ENCODE results near the gene MAD1L1. TPM values are rescaled to one million over a fixed set of nuclear protein-coding genes. Genes with fewer than 3 reads are reported as not detected.

MAD1L1 gene
- total RNA-seq, 2 donors from 2014 or later, result 59.1 to 61.4 TPM

DNA sequence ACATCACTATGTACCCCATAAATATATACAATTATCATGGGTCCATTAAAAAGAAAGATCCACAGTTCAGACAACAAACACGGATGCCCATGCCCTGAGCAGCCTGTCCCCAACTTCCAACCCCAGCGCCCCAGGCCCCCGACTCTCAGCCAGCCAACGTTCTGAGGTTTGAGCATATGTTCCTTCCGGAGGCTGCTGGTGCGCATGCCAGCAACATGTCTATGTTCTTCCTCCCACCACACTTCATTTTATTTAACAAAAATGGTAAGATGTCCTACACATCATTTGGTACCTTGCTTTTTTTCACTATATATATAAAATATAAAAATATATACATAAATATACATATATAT, 250.9 kb downstream of the MAD1L1 start:
- H3K4me3 Mint-ChIP-seq, result no peak overlapping the region
- H3K9me3 ChIP-seq (ENCODE audit: control insufficient read depth, low read length), result peaks cover 9% of the 10 kb centered on the region
- peaks cover 14% of the 10 kb centered on the region for H3K36me3 ChIP-seq (ENCODE audit: control insufficient read depth, insufficient read depth, low read length)
- no peaks in the 10 kb centered on the region for H3K4me1 Mint-ChIP-seq
- H3K4me1 ChIP-seq (ENCODE audit: control insufficient read depth, insufficient read depth, low read length), result no peaks in the 10 kb centered on the region
- DNase-seq, result no peak
- H3K9ac ChIP-seq (ENCODE audit: extremely low read depth, low read length, poor library complexity, severe bottlenecking), result no peak overlapping the region
- no peak overlapping the region for H3K4me3 ChIP-seq (ENCODE audit: low read length)
- H3K9me3 Mint-ChIP-seq, result peaks cover 16% of the 10 kb centered on the region
- peaks cover 28% of the 10 kb centered on the region for H3K36me3 Mint-ChIP-seq (ENCODE audit: low read depth)
- H3K27ac Mint-ChIP-seq, result no peak overlapping the region
- H3K27me3 Mint-ChIP-seq (ENCODE audit: insufficient read depth), result no peaks in the 10 kb centered on the region
- TF ChIP-seq, protein P1, sequence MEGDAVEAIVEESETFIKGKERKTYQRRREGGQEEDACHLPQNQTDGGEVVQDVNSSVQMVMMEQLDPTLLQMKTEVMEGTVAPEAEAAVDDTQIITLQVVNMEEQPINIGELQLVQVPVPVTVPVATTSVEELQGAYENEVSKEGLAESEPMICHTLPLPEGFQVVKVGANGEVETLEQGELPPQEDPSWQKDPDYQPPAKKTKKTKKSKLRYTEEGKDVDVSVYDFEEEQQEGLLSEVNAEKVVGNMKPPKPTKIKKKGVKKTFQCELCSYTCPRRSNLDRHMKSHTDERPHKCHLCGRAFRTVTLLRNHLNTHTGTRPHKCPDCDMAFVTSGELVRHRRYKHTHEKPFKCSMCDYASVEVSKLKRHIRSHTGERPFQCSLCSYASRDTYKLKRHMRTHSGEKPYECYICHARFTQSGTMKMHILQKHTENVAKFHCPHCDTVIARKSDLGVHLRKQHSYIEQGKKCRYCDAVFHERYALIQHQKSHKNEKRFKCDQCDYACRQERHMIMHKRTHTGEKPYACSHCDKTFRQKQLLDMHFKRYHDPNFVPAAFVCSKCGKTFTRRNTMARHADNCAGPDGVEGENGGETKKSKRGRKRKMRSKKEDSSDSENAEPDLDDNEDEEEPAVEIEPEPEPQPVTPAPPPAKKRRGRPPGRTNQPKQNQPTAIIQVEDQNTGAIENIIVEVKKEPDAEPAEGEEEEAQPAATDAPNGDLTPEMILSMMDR (conservative IDR thresholded peaks at IDR 0.05), result no peak
- no peaks in the 10 kb centered on the region for H3K27me3 ChIP-seq (ENCODE audit: control insufficient read depth, insufficient read depth, low read length, poor library complexity, severe bottlenecking)
- WGBS, 2 experiments (ENCODE audit: insufficient coverage in 1 of 2, insufficient read length in 1 of 2), result 91 to 92% methylated on average over 3 to 6 of the region's 6 CpGs
- no peak overlapping the region for H3K27ac ChIP-seq (ENCODE audit: low read depth, low read length)

DNA sequence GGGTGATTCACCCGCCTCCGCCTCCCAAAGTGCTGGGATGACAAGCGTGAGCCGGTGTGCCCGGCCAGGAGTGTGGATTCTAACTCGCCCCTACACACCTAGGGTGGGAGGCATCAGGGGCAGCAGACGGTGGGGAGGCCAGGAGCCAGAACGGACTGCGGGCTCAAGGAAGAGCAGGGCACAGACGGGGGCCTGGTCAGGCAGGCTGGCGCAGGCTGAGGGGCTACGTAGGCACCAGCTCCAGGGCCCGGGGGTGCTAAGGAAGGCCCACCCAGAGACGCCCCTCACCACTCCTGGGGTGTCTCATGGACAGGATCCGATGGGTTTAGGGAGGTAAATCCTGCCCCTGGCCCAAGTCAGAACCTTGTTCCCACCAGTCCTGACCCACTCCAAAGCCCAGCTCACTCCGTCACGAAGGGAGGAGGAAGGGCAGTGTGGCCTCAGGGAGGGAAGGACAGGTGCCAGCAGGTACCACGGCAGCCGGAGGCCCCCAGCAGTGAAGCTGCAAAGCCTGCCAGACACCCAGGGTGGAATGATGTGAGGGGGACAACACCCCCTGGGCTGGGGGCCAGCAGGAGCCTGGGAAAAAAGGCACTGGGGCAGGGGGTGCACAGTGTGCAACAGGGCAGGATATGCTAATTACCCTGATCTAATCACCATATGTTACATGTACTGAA, 251.4 kb downstream of the MAD1L1 start:
- H3K27ac ChIP-seq (ENCODE audit: low read depth, low read length), result no peak overlapping the region
- no peak overlapping the region for H3K9ac ChIP-seq (ENCODE audit: extremely low read depth, low read length, poor library complexity, severe bottlenecking)
- peaks cover 17% of the 10 kb centered on the region for H3K36me3 ChIP-seq (ENCODE audit: control insufficient read depth, insufficient read depth, low read length)
- no peaks in the 10 kb centered on the region for H3K4me1 ChIP-seq (ENCODE audit: control insufficient read depth, insufficient read depth, low read length)
- H3K27me3 Mint-ChIP-seq (ENCODE audit: insufficient read depth), result no peaks in the 10 kb centered on the region
- no peak overlapping the region for H3K4me3 ChIP-seq (ENCODE audit: low read length)
- 90 to 94% methylated on average over 14 to 19 of the region's 19 CpGs for WGBS, 2 experiments (ENCODE audit: insufficient coverage in 1 of 2, insufficient read length in 1 of 2)
- H3K36me3 Mint-ChIP-seq (ENCODE audit: low read depth), result peaks cover 33% of the 10 kb centered on the region
- peak overlapping the region; percentile 52 for H3K27ac Mint-ChIP-seq
- H3K9me3 ChIP-seq (ENCODE audit: control insufficient read depth, low read length), result peaks cover 9% of the 10 kb centered on the region
- TF ChIP-seq, protein P1 (conservative IDR thresholded peaks at IDR 0.05), result no peak
- DNase-seq, result no peak
- no peaks in the 10 kb centered on the region for H3K27me3 ChIP-seq (ENCODE audit: control insufficient read depth, insufficient read depth, low read length, poor library complexity, severe bottlenecking)
- no peaks in the 10 kb centered on the region for H3K4me1 Mint-ChIP-seq
- no peak overlapping the region for H3K4me3 Mint-ChIP-seq
- peaks cover 21% of the 10 kb centered on the region for H3K9me3 Mint-ChIP-seq

DNA sequence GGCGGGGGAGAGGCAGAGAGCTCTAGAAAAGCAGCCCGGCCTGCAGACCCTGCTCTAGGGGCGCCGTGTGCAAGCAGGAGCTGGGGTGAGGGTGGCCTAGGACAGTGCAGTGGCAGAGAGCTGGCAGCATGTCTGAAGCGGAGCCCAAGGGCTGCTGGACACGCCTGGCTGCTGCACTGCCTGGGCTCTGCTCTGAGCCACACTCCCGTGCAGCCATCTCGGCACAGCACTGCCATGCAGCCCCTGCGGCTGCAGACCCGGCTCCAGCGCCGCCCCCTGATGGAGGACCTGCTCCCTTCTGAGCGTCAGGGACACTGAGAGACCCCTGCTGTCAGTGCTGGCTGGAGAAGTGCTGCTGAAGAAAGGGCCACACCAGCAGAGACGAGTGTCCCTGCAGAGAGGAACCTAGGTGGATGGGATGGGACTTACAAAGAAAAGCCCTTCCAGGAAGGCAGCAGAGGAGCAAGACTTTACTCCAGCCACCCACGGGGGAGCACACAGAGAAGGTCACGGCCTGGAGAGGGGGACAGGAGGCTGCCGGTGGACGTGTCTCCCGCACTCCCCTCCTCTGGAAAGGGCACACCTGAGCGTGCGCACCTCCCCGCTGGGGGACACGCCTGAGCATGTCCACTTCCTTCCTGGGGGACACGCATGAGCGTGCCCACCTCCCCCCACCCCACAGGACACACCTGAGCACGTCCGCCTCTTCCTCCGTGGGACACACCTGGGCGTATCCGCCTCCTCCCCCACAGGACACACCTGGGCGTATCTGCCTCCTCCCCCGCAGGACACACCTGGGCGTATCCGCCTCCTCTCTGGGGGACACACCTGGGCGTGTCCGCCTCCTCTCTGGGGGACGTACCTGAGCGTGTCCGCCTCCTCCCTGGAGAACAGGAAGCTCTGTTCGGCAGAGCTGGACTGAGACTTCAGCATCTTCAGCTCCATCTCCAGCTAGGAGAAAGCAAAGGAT, 252.9 kb downstream of the MAD1L1 start:
- Mint-ChIP-seq H3K27ac (no peak overlapping the region), H3K9me3 (peaks cover 22% of the 10 kb centered on the region), H3K36me3 (ENCODE audit: low read depth) (peaks cover 46% of the 10 kb centered on the region), H3K4me3 (no peak overlapping the region), H3K27me3 (ENCODE audit: insufficient read depth) (no peaks in the 10 kb centered on the region), H3K4me1 (no peaks in the 10 kb centered on the region)
- no peak overlapping the region for H3K4me3 ChIP-seq (ENCODE audit: low read length)
- no peak overlapping the region for H3K27ac ChIP-seq (ENCODE audit: low read depth, low read length)
- peak; percentile 61 for DNase-seq
- TF ChIP-seq, protein P1 (conservative IDR thresholded peaks at IDR 0.05), result peak; percentile 19
- no peaks in the 10 kb centered on the region for H3K4me1 ChIP-seq (ENCODE audit: control insufficient read depth, insufficient read depth, low read length)
- peaks cover 9% of the 10 kb centered on the region for H3K9me3 ChIP-seq (ENCODE audit: control insufficient read depth, low read length)
- no peak overlapping the region for H3K9ac ChIP-seq (ENCODE audit: extremely low read depth, low read length, poor library complexity, severe bottlenecking)
- WGBS, 2 experiments (ENCODE audit: insufficient coverage in 1 of 2, insufficient read length in 1 of 2), result 92 to 95% methylated on average over 25 to 40 of the region's 40 CpGs
- H3K36me3 ChIP-seq (ENCODE audit: control insufficient read depth, insufficient read depth, low read length), result peaks cover 22% of the 10 kb centered on the region
- H3K27me3 ChIP-seq (ENCODE audit: control insufficient read depth, insufficient read depth, low read length, poor library complexity, severe bottlenecking), result no peaks in the 10 kb centered on the region

Data from endodermal cell (in vitro differentiated cells).